Rectal smooth muscle tissue (tissue), 1 donor: ENCODE results near the gene HIPK2.

ENCODE experiments used
- H3K27ac ChIP-seq: one replicate; pipeline ENCODE4 v1.7.0; 2013; ENCODE audit warnings: low read depth, low read length, inconsistent platforms
- H3K27me3 ChIP-seq: one replicate; pipeline ENCODE4 v1.7.0; 2013; ENCODE audit warnings: low read length; ENCODE audit not compliant: control insufficient read depth, insufficient read depth
- H3K36me3 ChIP-seq: one replicate; pipeline ENCODE4 v1.7.0; 2013; ENCODE audit warnings: low read length; ENCODE audit not compliant: control insufficient read depth, insufficient read depth
- H3K4me1 ChIP-seq: one replicate; pipeline ENCODE4 v1.7.0; 2013; ENCODE audit warnings: low read length; ENCODE audit not compliant: control insufficient read depth, insufficient read depth
- H3K4me3 ChIP-seq: one replicate; pipeline ENCODE4 v1.7.0; 2013; ENCODE audit warnings: low read length
- H3K9ac ChIP-seq: one replicate; pipeline ENCODE4 v1.7.0; 2013; ENCODE audit warnings: low read length

HIPK2 gene

GRCh38 chr7:139594090-139594489, 183.7 kb downstream of the HIPK2 start:
- H3K9ac ChIP-seq, result no peak overlapping the region
- no peak overlapping the region for H3K4me3 ChIP-seq
- peaks cover 13% of the 10 kb centered on the region for H3K36me3 ChIP-seq
- H3K4me1 ChIP-seq, result no peaks in the 10 kb centered on the region
- no peak overlapping the region for H3K27ac ChIP-seq
- no peaks in the 10 kb centered on the region for H3K27me3 ChIP-seq

- no peaks in the 10 kb centered on the region for H3K4me1 ChIP-seq
- no peak overlapping the region for H3K9ac ChIP-seq
- no peak overlapping the region for H3K27ac ChIP-seq
- H3K27me3 ChIP-seq, result no peaks in the 10 kb centered on the region
- peaks cover 17% of the 10 kb centered on the region for H3K36me3 ChIP-seq
- H3K4me3 ChIP-seq, result no peak overlapping the region
Observed at GRCh38 chr7:139592801-139593461, 184.9 kb downstream of the HIPK2 start.

- Histone ChIP-seq H3K36me3 (peaks cover 13% of the 10 kb centered on the region), H3K27me3 (no peaks in the 10 kb centered on the region), H3K4me3 (no peak overlapping the region), H3K9ac (no peak overlapping the region), H3K27ac (no peak overlapping the region), H3K4me1 (no peaks in the 10 kb centered on the region)
Observed at GRCh38 chr7:139591550-139592195, 186.1 kb downstream of the HIPK2 start.

- Histone ChIP-seq H3K9ac (no peak overlapping the region), H3K27me3 (no peaks in the 10 kb centered on the region), H3K4me3 (no peak overlapping the region), H3K4me1 (no peaks in the 10 kb centered on the region), H3K27ac (no peak overlapping the region), H3K36me3 (peaks cover 11% of the 10 kb centered on the region)
Observed at GRCh38 chr7:139589474-139589873, 188.3 kb downstream of the HIPK2 start.

- Histone ChIP-seq H3K36me3 (peaks cover 13% of the 10 kb centered on the region), H3K4me3 (no peak overlapping the region), H3K9ac (no peak overlapping the region), H3K27me3 (no peaks in the 10 kb centered on the region), H3K27ac (peak overlapping the region; percentile 6), H3K4me1 (no peaks in the 10 kb centered on the region)
Observed at GRCh38 chr7:139588632-139589031, 189.2 kb downstream of the HIPK2 start.

GRCh38 chr7:139587535-139587934, 190.3 kb downstream of the HIPK2 start:
- H3K36me3 ChIP-seq, result peaks cover 21% of the 10 kb centered on the region
- H3K9ac ChIP-seq, result no peak overlapping the region
- no peaks in the 10 kb centered on the region for H3K4me1 ChIP-seq
- no peaks in the 10 kb centered on the region for H3K27me3 ChIP-seq
- H3K4me3 ChIP-seq, result no peak overlapping the region
- H3K27ac ChIP-seq, result no peak overlapping the region

GRCh38 chr7:139586286-139586685, 191.5 kb downstream of the HIPK2 start:
- Histone ChIP-seq H3K4me3 (no peak overlapping the region), H3K4me1 (no peaks in the 10 kb centered on the region), H3K27ac (no peak overlapping the region), H3K27me3 (no peaks in the 10 kb centered on the region), H3K9ac (no peak overlapping the region), H3K36me3 (peaks cover 23% of the 10 kb centered on the region)

GRCh38 chr7:139585042-139585441, 192.8 kb downstream of the HIPK2 start:
- Histone ChIP-seq H3K27me3 (no peaks in the 10 kb centered on the region), H3K36me3 (peaks cover 23% of the 10 kb centered on the region), H3K4me1 (no peaks in the 10 kb centered on the region), H3K9ac (no peak overlapping the region), H3K4me3 (no peak overlapping the region), H3K27ac (no peak overlapping the region)

- Histone ChIP-seq H3K4me1 (no peaks in the 10 kb centered on the region), H3K27me3 (no peaks in the 10 kb centered on the region), H3K4me3 (no peak overlapping the region), H3K27ac (no peak overlapping the region), H3K36me3 (peaks cover 23% of the 10 kb centered on the region), H3K9ac (no peak overlapping the region)
Observed at GRCh38 chr7:139583826-139584553, 193.8 kb downstream of the HIPK2 start.

GRCh38 chr7:139582671-139583155, 195.1 kb downstream of the HIPK2 start:
- no peak overlapping the region for H3K27ac ChIP-seq
- no peak overlapping the region for H3K9ac ChIP-seq
- no peaks in the 10 kb centered on the region for H3K27me3 ChIP-seq
- no peak overlapping the region for H3K4me3 ChIP-seq
- no peaks in the 10 kb centered on the region for H3K4me1 ChIP-seq
- peaks cover 19% of the 10 kb centered on the region for H3K36me3 ChIP-seq

- H3K4me3 ChIP-seq, result no peak overlapping the region
- peaks cover 19% of the 10 kb centered on the region for H3K36me3 ChIP-seq
- H3K4me1 ChIP-seq, result no peaks in the 10 kb centered on the region
- H3K27ac ChIP-seq, result no peak overlapping the region
- H3K9ac ChIP-seq, result no peak overlapping the region
- H3K27me3 ChIP-seq, result no peaks in the 10 kb centered on the region
Observed at GRCh38 chr7:139582130-139582650, 195.6 kb downstream of the HIPK2 start.

GRCh38 chr7:139580435-139580834, 197.4 kb downstream of the HIPK2 start:
- no peaks in the 10 kb centered on the region for H3K27me3 ChIP-seq
- H3K4me1 ChIP-seq, result no peaks in the 10 kb centered on the region
- no peak overlapping the region for H3K27ac ChIP-seq
- H3K36me3 ChIP-seq, result peaks cover 18% of the 10 kb centered on the region
- H3K9ac ChIP-seq, result no peak overlapping the region
- H3K4me3 ChIP-seq, result no peak overlapping the region
